Activated T-cell treated with anti-CD3 and anti-CD28 coated beads, Interleukin-2, amount 50 U/mL, for 4 hours (primary cell): ENCODE data around the gene PRDM15. TPM values are rescaled to one million over a fixed set of nuclear protein-coding genes. Genes with fewer than 3 reads are reported as not detected.

ENCODE experiments used
- ATAC-seq, 2 donors: fragments of 200-7000 bp; cut with Tn5 transposase; one replicate each; pipeline ENCODE4 v1.10.0; 2021
- DNase-seq: peaks from one replicate; pipeline ENCODE4 v3.0.0-alpha.2; 2020
- H3K27me3 Mint-ChIP-seq: one replicate; pipeline ENCODE4 v1.8.0; 2021; ENCODE audit warnings: low read depth, mixed read lengths
- H3K36me3 Mint-ChIP-seq: one replicate; pipeline ENCODE4 v1.8.0; 2022; ENCODE audit warnings: mixed read lengths; ENCODE audit not compliant: insufficient read depth
- H3K4me1 Mint-ChIP-seq: one replicate; pipeline ENCODE4 v1.8.0; 2021; ENCODE audit warnings: low read depth, mixed read lengths
- H3K4me3 Mint-ChIP-seq: one replicate; pipeline ENCODE4 v1.8.0; 2021; ENCODE audit warnings: mild to moderate bottlenecking, moderate library complexity, mixed read lengths
- H3K9me3 Mint-ChIP-seq: one replicate; pipeline ENCODE4 v1.8.0; 2021; ENCODE audit warnings: mixed read lengths
- total RNA-seq, 3 donors: library from RNA; stranded (reverse); gene quantifications; one replicate each; pipeline ENCODE4 v1.2.1, GENCODE V29; 2021

Gene PRDM15
- total RNA-seq, 3 donors from 2014 or later, result 10.4 to 11.7 (median 11.4) TPM

GRCh38 chr21:41760411-41760810 lies 118.7 kb downstream of the PRDM15 start:
- peaks cover 3% of the 10 kb centered on the region for H3K4me1 Mint-ChIP-seq
- H3K4me3 Mint-ChIP-seq, result no peak overlapping the region
- ATAC-seq, result no peak
- H3K9me3 Mint-ChIP-seq, result no peaks in the 10 kb centered on the region
- H3K36me3 Mint-ChIP-seq, result no peaks in the 10 kb centered on the region
- DNase-seq, result no peak
- H3K27me3 Mint-ChIP-seq, result peaks cover 60% of the 10 kb centered on the region

DNA sequence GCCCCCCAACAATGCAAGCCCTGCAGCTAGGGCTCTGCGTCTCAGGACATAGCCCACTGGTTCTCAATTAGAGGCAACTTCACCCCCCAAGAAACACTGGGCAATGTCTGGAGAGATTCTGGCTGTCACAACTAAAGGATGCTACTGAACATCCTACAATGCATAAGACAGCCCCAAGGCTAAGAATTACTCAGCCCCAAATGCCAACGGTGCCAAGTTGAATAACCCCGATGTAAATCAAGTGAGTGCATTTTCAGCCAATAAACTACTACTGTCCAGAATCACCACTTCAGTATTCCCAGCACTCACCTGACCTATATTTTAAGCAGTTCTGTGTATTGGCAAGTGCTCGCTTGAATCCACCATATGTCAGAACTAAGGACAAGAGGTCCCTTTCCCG lies 119.2 kb downstream of the PRDM15 start:
- ATAC-seq (no peak), DNase-seq (no peak)
- no peak overlapping the region for H3K4me3 Mint-ChIP-seq
- no peaks in the 10 kb centered on the region for H3K9me3 Mint-ChIP-seq
- no peaks in the 10 kb centered on the region for H3K36me3 Mint-ChIP-seq
- peaks cover 56% of the 10 kb centered on the region for H3K27me3 Mint-ChIP-seq
- peaks cover 3% of the 10 kb centered on the region for H3K4me1 Mint-ChIP-seq

- Mint-ChIP-seq H3K27me3 (peaks cover 51% of the 10 kb centered on the region), H3K4me3 (no peak overlapping the region), H3K9me3 (no peaks in the 10 kb centered on the region), H3K36me3 (no peaks in the 10 kb centered on the region), H3K4me1 (peaks cover 3% of the 10 kb centered on the region)
- DNase-seq (no peak), ATAC-seq (no peak)
Measured at GRCh38 chr21:41759214-41759840, 119.8 kb downstream of the PRDM15 start.

- Mint-ChIP-seq H3K36me3 (no peaks in the 10 kb centered on the region), H3K4me1 (peaks cover 3% of the 10 kb centered on the region), H3K27me3 (peaks cover 46% of the 10 kb centered on the region), H3K4me3 (no peak overlapping the region), H3K9me3 (no peaks in the 10 kb centered on the region)
- DNase-seq (no peak), ATAC-seq (no peak)
Measured at GRCh38 chr21:41758550-41758949, 120.6 kb downstream of the PRDM15 start.

GRCh38 chr21:41755934-41756773 lies 123.0 kb downstream of the PRDM15 start:
- Mint-ChIP-seq H3K27me3 (peaks cover 22% of the 10 kb centered on the region), H3K36me3 (no peaks in the 10 kb centered on the region), H3K4me1 (no peaks in the 10 kb centered on the region), H3K4me3 (no peak overlapping the region), H3K9me3 (no peaks in the 10 kb centered on the region)
- no peak for DNase-seq
- ATAC-seq, result no peak

- no peaks in the 10 kb centered on the region for H3K4me1 Mint-ChIP-seq
- no peaks in the 10 kb centered on the region for H3K9me3 Mint-ChIP-seq
- DNase-seq, result no peak
- H3K36me3 Mint-ChIP-seq, result no peaks in the 10 kb centered on the region
- peaks cover 15% of the 10 kb centered on the region for H3K27me3 Mint-ChIP-seq
- no peak overlapping the region for H3K4me3 Mint-ChIP-seq
- no peak for ATAC-seq
Measured at GRCh38 chr21:41755258-41755933, 123.7 kb downstream of the PRDM15 start.

DNA sequence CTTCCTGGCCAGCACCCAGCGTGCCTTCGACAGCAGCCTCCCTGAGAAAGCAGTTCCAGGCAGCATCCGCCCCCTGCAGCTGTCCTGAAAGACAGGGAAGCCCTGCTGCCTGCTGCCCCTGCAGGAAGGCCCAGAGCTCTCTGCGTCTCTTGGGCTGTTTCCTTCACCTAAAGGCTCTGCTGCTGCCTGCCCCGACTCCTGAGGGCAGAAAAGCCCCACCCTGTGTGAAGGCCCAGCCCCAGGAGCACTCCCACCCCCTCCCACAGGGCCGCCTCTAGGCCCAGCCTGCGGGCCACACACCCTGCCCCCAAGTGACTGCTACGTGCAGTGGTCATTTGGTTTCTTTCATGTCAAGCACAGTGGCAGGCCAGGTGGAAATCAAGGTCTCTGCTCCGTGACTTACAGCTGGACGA lies 124.7 kb downstream of the PRDM15 start:
- Mint-ChIP-seq H3K4me3 (no peak overlapping the region), H3K9me3 (no peaks in the 10 kb centered on the region), H3K36me3 (no peaks in the 10 kb centered on the region), H3K4me1 (no peaks in the 10 kb centered on the region), H3K27me3 (peaks cover 5% of the 10 kb centered on the region)
- DNase-seq (no peak), ATAC-seq (no peak)

DNA sequence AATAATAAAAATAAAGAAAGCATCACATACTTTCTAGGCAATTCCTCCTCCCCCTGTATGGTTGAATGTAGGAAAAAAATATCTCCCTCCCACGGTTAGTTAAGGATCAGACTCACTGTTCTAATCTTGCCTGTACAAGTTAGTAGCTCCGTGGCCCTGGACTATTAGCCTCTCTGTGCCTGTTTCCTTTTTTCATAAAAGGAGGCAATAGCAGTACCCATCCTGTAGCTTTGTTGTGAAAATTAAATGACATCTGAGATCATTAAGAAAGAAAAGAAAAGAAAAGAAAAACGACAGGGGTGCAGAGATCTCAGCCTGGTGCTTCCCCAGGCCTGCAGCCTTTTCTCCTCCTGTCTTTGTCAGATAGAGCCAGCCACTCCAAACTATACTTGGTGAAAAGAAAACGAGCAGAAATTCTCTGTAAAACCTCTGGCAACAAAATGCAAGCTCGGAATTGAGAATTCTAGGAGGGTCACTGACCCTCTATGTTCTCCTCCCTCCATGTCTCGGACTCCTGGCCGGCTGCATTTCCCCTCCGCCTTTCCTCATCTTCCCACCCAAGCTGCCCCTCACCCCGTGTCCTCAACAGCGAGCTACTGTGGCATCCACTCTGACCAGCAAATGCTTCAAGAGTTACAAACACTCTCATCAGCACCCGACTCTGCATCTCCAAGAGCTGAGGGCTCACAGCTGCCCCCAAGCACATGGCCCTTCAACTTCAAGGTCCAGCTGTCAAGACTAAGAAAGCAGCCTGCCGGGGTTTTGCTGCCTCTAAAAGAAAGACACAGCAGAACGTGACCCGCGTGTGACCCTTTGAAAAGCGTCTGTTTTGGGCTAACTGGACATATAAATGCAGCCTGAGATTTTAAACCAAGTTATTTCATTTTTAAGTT lies 125.9 kb downstream of the PRDM15 start:
- no peak for DNase-seq
- H3K36me3 Mint-ChIP-seq, result no peaks in the 10 kb centered on the region
- H3K4me1 Mint-ChIP-seq, result no peaks in the 10 kb centered on the region
- no peak overlapping the region for H3K4me3 Mint-ChIP-seq
- H3K27me3 Mint-ChIP-seq, result no peaks in the 10 kb centered on the region
- ATAC-seq, result no peak
- H3K9me3 Mint-ChIP-seq, result no peaks in the 10 kb centered on the region

- ATAC-seq (no peak), DNase-seq (no peak)
- no peaks in the 10 kb centered on the region for H3K4me1 Mint-ChIP-seq
- H3K4me3 Mint-ChIP-seq, result no peak overlapping the region
- H3K27me3 Mint-ChIP-seq, result no peaks in the 10 kb centered on the region
- H3K9me3 Mint-ChIP-seq, result no peaks in the 10 kb centered on the region
- no peaks in the 10 kb centered on the region for H3K36me3 Mint-ChIP-seq
Measured at GRCh38 chr21:41752231-41752681, 126.9 kb downstream of the PRDM15 start.

DNA sequence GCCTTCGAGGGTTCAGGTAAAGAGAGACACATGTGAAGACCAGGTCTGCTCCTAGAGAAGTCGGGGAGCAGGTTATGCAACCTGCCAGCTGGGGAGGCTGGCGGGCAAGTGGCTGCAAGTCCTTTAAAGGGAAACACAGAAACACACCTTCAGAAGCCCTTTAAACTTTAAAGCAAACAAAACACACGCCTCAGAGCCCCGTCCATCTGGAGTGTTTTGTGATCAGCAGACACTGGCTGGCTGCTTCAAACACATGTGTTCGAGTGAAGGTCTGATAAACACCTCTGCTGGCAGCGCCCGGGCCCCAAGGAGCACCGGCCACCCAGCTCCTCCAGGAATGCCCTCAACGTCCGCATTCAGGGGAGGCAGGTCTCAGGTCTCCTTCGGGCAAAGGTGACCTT lies 127.5 kb downstream of the PRDM15 start:
- Mint-ChIP-seq H3K27me3 (no peaks in the 10 kb centered on the region), H3K4me3 (no peak overlapping the region), H3K9me3 (no peaks in the 10 kb centered on the region), H3K36me3 (no peaks in the 10 kb centered on the region), H3K4me1 (no peaks in the 10 kb centered on the region)
- ATAC-seq (no peak), DNase-seq (no peak)

DNA sequence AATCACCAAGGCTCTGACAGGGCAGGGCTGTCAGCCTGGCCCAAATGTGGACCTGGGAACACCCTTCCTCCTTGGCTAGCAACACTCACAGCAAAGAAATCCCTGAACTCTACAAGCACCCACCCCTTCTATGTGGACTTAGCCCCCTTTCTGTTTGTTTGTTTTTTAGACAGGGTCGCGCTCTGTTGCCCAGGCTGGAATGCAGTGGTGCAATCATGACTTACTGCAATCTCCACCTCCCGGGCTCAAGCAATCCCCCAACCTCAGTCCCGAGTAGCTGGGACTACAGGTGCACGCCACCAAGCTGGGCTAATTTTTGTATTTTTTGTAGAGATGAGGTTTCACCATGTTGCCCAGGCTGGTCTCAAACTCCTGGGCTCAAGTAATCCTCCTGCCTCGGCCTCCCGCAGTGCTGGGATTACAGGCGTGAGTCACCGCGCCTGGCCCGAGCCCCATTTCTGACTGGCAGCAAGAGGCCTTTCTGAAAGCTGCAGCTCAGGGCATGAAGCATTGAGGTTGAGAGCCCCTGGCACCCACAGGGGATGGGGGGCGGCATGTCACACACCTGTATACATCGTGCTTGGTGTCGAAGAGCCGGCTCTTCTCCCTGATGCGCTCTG lies 128.5 kb downstream of the PRDM15 start:
- ATAC-seq, result no peak
- H3K9me3 Mint-ChIP-seq, result no peaks in the 10 kb centered on the region
- H3K27me3 Mint-ChIP-seq, result no peaks in the 10 kb centered on the region
- DNase-seq, result no peak
- no peaks in the 10 kb centered on the region for H3K36me3 Mint-ChIP-seq
- no peak overlapping the region for H3K4me3 Mint-ChIP-seq
- H3K4me1 Mint-ChIP-seq, result no peaks in the 10 kb centered on the region

GRCh38 chr21:41750051-41750450 lies 129.1 kb downstream of the PRDM15 start:
- ATAC-seq, result no peak

GRCh38 chr21:41749286-41749685 lies 129.9 kb downstream of the PRDM15 start:
- no peak overlapping the region for H3K4me3 Mint-ChIP-seq
- H3K4me1 Mint-ChIP-seq, result no peaks in the 10 kb centered on the region
- no peaks in the 10 kb centered on the region for H3K27me3 Mint-ChIP-seq
- DNase-seq, result no peak
- H3K36me3 Mint-ChIP-seq, result no peaks in the 10 kb centered on the region
- ATAC-seq, result no peak
- no peaks in the 10 kb centered on the region for H3K9me3 Mint-ChIP-seq

More at GRCh38 chr21:41750051-41750450, 129.1 kb downstream of the PRDM15 start:
- no peak overlapping the region for H3K4me3 Mint-ChIP-seq
- H3K27me3 Mint-ChIP-seq, result no peaks in the 10 kb centered on the region
- DNase-seq, result no peak
- H3K4me1 Mint-ChIP-seq, result no peaks in the 10 kb centered on the region
- H3K36me3 Mint-ChIP-seq, result no peaks in the 10 kb centered on the region
- no peaks in the 10 kb centered on the region for H3K9me3 Mint-ChIP-seq
